ENCODE results near the gene LGALS14.

Gene LGALS14

DNA sequence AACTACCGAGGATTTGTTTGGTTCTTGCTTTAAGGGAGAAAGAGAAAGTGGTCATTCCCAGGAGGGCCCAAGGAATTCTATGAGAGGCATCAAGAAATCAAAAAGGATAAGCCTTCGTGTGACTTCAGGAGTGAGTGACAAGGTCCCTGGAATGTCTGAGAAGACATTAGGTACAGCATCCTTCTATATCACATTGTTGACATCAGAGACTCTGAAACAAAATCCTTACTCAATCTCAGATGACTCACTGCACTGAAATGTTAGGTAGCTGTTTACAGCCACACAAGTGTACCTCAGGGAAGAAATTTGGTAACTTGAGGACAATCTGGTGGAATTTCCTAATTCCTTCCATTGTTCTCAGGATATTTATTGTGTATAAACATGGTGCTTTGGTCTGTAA lies 7.9 kb upstream of the LGALS14 start:
- DNase-seq (ENCODE audit: low read depth), result peak; percentile 45
- TF ChIP-seq, protein P1, sequence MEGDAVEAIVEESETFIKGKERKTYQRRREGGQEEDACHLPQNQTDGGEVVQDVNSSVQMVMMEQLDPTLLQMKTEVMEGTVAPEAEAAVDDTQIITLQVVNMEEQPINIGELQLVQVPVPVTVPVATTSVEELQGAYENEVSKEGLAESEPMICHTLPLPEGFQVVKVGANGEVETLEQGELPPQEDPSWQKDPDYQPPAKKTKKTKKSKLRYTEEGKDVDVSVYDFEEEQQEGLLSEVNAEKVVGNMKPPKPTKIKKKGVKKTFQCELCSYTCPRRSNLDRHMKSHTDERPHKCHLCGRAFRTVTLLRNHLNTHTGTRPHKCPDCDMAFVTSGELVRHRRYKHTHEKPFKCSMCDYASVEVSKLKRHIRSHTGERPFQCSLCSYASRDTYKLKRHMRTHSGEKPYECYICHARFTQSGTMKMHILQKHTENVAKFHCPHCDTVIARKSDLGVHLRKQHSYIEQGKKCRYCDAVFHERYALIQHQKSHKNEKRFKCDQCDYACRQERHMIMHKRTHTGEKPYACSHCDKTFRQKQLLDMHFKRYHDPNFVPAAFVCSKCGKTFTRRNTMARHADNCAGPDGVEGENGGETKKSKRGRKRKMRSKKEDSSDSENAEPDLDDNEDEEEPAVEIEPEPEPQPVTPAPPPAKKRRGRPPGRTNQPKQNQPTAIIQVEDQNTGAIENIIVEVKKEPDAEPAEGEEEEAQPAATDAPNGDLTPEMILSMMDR (IDR thresholded peaks at IDR 0.05; ENCODE audit: insufficient read depth, low read depth, low read length, missing control alignments), result no peak
- no peak overlapping the region for H3K4me3 ChIP-seq (ENCODE audit: low read length)

DNA sequence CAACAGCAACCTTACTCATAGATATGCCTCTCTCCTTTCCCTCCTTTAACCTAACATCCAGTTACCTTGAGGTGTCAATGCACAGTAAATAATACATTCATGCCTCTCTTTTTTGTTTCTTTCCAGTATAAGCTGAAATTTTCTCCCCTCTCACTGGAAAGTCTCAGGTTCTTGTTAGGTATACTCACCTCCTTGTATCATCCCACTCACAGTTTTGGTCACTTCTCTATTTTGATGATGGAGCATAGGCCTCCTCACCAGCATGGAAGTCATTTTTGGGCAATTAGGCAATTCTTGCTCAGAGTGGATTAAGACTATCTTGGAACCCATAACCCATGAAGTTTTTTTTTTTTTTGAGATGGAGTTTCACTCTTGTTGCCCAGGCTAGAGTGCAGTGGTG lies 5.7 kb upstream of the LGALS14 start:
- TF ChIP-seq, protein P1 (IDR thresholded peaks at IDR 0.05; ENCODE audit: insufficient read depth, low read depth, low read length, missing control alignments), result no peak
- DNase-seq (ENCODE audit: low read depth), result no peak
- H3K4me3 ChIP-seq (ENCODE audit: low read length), result no peak overlapping the region

DNA sequence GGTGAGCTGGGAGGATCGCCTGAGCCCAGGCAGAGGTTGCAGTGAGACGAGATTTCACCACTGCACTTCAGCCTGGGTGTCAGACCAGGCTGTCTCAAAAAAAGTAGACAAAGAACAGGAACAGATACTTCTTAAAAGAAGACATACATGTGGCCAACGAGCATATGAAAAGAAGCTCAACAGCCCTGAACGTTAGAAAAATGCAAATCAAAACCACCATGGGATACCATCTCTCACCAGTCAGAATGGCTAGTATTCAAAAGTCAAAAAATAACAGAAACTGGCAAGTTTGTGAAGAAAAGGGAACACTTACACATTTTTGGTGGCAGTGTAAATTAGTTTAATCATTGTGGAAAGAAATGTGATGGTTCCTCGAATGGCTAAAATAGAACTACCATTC lies 3.0 kb upstream of the LGALS14 start:
- no peak for DNase-seq (ENCODE audit: low read depth)
- TF ChIP-seq, protein P1 (IDR thresholded peaks at IDR 0.05; ENCODE audit: insufficient read depth, low read depth, low read length, missing control alignments), result no peak
- no peak overlapping the region for H3K4me3 ChIP-seq (ENCODE audit: low read length)

DNA sequence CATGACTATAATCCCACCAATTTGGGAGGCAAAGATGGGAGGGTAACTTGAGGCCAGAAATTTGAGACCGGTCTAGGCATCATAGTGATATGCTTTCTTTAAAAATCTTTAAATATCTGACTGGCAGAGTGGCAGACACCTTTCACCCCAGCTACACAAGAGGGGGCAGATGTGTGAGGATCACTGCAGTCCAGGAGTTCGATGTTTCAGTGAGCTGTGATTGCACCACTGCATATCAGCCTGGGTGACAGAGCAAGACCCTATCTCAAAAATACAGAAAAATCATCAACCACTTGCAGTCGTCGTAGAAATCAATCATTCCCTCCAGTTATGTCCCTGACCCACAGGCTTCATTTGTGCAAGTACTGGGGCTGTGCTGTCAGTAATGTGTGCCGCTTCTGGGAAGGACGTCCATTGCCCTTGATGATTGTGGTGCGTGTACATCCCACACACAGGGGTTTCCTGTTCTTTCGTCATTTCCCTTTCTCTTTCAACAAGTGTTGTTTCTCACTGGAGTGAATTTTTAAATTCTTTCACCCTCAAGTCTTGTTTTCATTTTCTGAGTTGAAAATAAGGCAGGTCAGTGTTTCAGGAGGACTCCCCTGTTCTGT lies 1.4 kb downstream of the LGALS14 start:
- DNase-seq (ENCODE audit: low read depth), result no peak
- TF ChIP-seq, protein P1 (IDR thresholded peaks at IDR 0.05; ENCODE audit: insufficient read depth, low read depth, low read length, missing control alignments), result no peak
- H3K4me3 ChIP-seq (ENCODE audit: low read length), result no peak overlapping the region

DNA sequence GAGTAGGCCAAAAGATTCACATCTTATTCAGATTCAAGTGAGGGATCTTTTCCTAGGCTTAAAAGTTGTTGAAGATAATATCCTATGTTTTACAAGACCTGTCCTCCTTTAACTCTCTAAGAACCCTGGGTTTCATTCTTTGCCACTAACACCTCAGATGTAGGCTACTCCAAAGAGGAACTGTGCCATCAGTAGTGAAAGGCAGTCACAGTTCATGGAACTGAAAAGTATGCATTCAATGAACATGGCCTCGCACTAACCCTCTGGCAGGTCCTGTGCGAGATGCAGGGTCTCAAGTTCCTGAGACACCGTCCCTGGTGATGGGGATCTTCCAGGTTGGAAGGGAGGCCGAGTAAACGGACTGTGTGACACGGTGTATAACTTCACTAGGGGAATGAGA lies 4.3 kb downstream of the LGALS14 start:
- TF ChIP-seq, protein P1 (IDR thresholded peaks at IDR 0.05; ENCODE audit: insufficient read depth, low read depth, low read length, missing control alignments), result no peak
- DNase-seq (ENCODE audit: low read depth), result no peak
- H3K4me3 ChIP-seq (ENCODE audit: low read length), result no peak overlapping the region

DNA sequence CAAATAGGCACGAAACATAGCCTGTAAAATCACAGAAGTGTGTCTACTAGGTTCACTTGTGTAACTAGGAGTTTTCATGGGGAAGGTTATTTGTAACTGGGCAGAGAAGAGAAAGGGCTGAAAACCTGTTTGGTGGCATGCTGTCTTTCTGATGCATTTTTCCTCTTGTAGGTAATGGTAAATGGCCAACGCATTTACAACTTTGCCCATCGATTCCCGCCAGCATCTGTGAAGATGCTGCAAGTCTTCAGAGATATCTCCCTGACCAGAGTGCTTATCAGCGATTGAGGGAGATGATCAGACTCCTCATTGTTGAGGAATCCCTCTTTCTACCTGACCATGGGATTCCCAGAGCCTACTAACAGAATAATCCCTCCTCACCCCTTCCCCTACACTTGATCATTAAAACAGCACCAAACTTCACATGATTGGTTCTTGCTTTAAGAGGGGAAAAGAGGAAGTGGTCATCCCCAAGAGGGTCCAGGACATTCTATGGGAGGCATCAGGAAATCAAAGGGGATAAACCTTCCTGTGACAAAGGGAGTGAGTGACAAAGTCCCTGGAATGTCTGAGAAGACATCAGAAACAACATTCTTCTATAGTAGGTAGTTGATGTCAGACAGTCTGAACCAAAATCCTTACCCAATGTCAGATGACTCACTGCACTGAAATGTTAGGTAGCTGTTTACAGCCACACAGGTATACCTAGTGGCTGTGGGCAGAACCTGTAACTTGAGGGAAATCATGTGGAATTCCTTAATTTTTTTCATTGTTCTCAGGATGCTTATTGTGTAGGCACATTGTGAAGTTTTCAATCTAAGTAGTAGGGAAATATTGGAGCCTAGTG lies 5.0 kb downstream of the LGALS14 start:
- H3K4me3 ChIP-seq (ENCODE audit: low read length), result no peak overlapping the region
- TF ChIP-seq, protein P1 (IDR thresholded peaks at IDR 0.05; ENCODE audit: insufficient read depth, low read depth, low read length, missing control alignments), result no peak
- DNase-seq (ENCODE audit: low read depth), result peak; percentile 54
